Measurements from ENCODE around the gene TOB2.

TOB2 gene

DNA sequence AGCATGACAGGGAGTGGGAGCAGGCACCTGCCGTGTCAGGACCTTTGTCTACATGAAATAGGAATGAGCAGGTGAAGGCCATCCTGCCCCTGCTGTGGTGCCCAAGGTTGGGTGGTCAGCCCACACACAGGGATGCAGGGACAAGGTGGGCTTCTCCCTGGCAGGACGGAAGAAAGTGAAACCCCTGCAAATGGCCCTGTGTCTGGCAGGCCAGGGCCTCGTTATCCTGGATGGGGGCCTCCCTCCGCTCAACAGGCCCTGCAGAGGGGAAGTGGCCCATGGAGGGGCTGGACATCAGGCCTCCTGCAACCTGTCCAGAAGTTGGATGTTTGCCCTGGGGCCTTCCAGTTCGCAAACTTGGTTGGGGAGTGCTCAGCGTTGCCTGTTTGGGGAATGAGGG is 14.9 kb downstream of the TOB2 start:
- no peaks in the 10 kb centered on the region for H4K20me1 ChIP-seq (ENCODE audit: insufficient read depth, low read length)
- no peak for DNase-seq
- no peak overlapping the region for H3K4me3 ChIP-seq (ENCODE audit: low read length)
- 0 out of 2 replicates have a peak, but pooled peaks cover 4% of the 10 kb centered on the region for H3K36me3 ChIP-seq (replicated peaks; ENCODE audit: insufficient read depth, low read length)
- TF ChIP-seq EZH2phosphoT487 (IDR thresholded peaks at IDR 0.05; ENCODE audit: low read length) (no peak), EZH2 (optimal IDR thresholded peaks at IDR 0.05; ENCODE audit: low read depth, low read length) (no peak)
- TF ChIP-seq, protein P1, sequence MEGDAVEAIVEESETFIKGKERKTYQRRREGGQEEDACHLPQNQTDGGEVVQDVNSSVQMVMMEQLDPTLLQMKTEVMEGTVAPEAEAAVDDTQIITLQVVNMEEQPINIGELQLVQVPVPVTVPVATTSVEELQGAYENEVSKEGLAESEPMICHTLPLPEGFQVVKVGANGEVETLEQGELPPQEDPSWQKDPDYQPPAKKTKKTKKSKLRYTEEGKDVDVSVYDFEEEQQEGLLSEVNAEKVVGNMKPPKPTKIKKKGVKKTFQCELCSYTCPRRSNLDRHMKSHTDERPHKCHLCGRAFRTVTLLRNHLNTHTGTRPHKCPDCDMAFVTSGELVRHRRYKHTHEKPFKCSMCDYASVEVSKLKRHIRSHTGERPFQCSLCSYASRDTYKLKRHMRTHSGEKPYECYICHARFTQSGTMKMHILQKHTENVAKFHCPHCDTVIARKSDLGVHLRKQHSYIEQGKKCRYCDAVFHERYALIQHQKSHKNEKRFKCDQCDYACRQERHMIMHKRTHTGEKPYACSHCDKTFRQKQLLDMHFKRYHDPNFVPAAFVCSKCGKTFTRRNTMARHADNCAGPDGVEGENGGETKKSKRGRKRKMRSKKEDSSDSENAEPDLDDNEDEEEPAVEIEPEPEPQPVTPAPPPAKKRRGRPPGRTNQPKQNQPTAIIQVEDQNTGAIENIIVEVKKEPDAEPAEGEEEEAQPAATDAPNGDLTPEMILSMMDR (IDR thresholded peaks at IDR 0.05; ENCODE audit: low read length), result no peak
- no peaks in the 10 kb centered on the region for H3K27me3 ChIP-seq (replicated peaks; ENCODE audit: insufficient read depth, low read length)
- H3K4me1 ChIP-seq (ENCODE audit: low read length), result no peaks in the 10 kb centered on the region
- no peaks in the 10 kb centered on the region for H3K9me3 ChIP-seq (replicated peaks; ENCODE audit: insufficient read depth, low read length)
- no peak overlapping the region for H3K4me2 ChIP-seq (ENCODE audit: low read depth, low read length)
- peaks cover 21% of the 10 kb centered on the region for H3K79me2 ChIP-seq (ENCODE audit: low read length)
- H3K27ac ChIP-seq (ENCODE audit: low read length), result no peak overlapping the region
- H2AFZ ChIP-seq (ENCODE audit: low read length), result no peak overlapping the region
- no peaks in the 10 kb centered on the region for H3K9me2 ChIP-seq (replicated peaks; ENCODE audit: insufficient read depth, low read length)
- peaks cover 5% of the 10 kb centered on the region; the same call in 1 of the 2 replicates for H3F3A ChIP-seq (ENCODE audit: insufficient read depth, low read length)
- no peak overlapping the region for H3K9ac ChIP-seq (ENCODE audit: low read length)

GRCh38 chr22:41429951-41430332 is 16.7 kb downstream of the TOB2 start:
- Histone ChIP-seq H3F3A (ENCODE audit: insufficient read depth, low read length) (peaks cover 8% of the 10 kb centered on the region), H3K4me1 (ENCODE audit: low read length) (peaks cover 9% of the 10 kb centered on the region), H2AFZ (ENCODE audit: low read length) (no peak overlapping the region), H3K27me3 (replicated peaks; ENCODE audit: insufficient read depth, low read length) (no peaks in the 10 kb centered on the region), H3K4me2 (ENCODE audit: low read depth, low read length) (no peak overlapping the region), H3K9me3 (replicated peaks; ENCODE audit: insufficient read depth, low read length) (no peaks in the 10 kb centered on the region), H3K4me3 (ENCODE audit: low read length) (no peak overlapping the region), H3K9me2 (replicated peaks; ENCODE audit: insufficient read depth, low read length) (no peaks in the 10 kb centered on the region), H3K79me2 (ENCODE audit: low read length) (peaks cover 4% of the 10 kb centered on the region), H3K27ac (ENCODE audit: low read length) (no peak overlapping the region), H4K20me1 (ENCODE audit: insufficient read depth, low read length) (no peaks in the 10 kb centered on the region), H3K36me3 (replicated peaks; ENCODE audit: insufficient read depth, low read length) (no peaks in the 10 kb centered on the region), H3K9ac (ENCODE audit: low read length) (no peak overlapping the region)
- no peak for DNase-seq
- TF ChIP-seq, protein P1 (IDR thresholded peaks at IDR 0.05; ENCODE audit: low read length), result no peak
- TF ChIP-seq EZH2 (optimal IDR thresholded peaks at IDR 0.05; ENCODE audit: low read depth, low read length) (no peak), EZH2phosphoT487 (IDR thresholded peaks at IDR 0.05; ENCODE audit: low read length) (no peak)

DNA sequence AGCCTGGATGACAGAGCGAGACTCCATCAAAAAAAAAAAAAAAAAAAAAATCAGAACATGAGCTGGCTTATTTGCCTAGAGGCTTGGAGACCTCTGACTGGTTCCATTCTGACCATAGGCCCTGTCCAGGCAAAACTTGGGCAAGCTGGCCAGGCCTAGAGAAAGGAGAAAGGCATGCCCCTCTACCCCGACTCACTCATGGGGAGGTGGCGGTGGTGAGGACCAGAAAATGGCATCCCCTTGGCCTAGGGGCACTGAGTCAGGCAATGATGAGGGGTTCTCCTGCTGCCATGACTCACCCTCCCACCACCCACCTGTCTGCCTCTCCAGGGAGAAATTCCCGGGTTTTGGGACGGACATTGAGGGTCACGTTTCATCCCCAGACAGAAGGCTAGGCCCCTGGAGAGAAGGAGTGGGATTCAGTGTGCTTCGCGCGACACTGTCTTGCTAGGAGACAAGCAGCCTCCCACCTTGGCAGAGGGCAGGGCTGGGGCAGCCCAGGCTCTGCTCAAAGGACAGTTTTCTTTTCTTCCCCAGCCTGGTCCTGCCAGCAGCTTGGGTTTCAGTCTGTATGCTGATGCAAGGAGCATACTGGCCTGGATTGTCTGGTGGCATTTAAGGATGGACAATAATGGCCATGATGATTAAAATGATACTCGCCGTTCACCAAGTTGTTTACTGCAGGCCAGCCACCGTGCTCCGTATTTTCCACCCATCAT is 17.2 kb downstream of the TOB2 start:
- Histone ChIP-seq H3K4me2 (ENCODE audit: low read depth, low read length) (no peak overlapping the region), H3K79me2 (ENCODE audit: low read length) (no peaks in the 10 kb centered on the region), H3K36me3 (replicated peaks; ENCODE audit: insufficient read depth, low read length) (no peaks in the 10 kb centered on the region), H2AFZ (ENCODE audit: low read length) (no peak overlapping the region), H3K27me3 (replicated peaks; ENCODE audit: insufficient read depth, low read length) (no peaks in the 10 kb centered on the region), H3K27ac (ENCODE audit: low read length) (no peak overlapping the region), H4K20me1 (ENCODE audit: insufficient read depth, low read length) (no peaks in the 10 kb centered on the region), H3K9me3 (replicated peaks; ENCODE audit: insufficient read depth, low read length) (no peaks in the 10 kb centered on the region), H3K4me1 (ENCODE audit: low read length) (peaks cover 9% of the 10 kb centered on the region), H3K4me3 (ENCODE audit: low read length) (no peak overlapping the region), H3K9ac (ENCODE audit: low read length) (no peak overlapping the region), H3K9me2 (replicated peaks; ENCODE audit: insufficient read depth, low read length) (no peaks in the 10 kb centered on the region), H3F3A (ENCODE audit: insufficient read depth, low read length) (peaks cover 8% of the 10 kb centered on the region)
- no peak for DNase-seq
- TF ChIP-seq, protein P1 (IDR thresholded peaks at IDR 0.05; ENCODE audit: low read length), result no peak
- TF ChIP-seq EZH2 (optimal IDR thresholded peaks at IDR 0.05; ENCODE audit: low read depth, low read length), result no peak
